A549 treated with AZD9567 at 1 μM for 4 hours (cell line): ENCODE data around the gene SF3A2. TPM values are rescaled to one million over a fixed set of nuclear protein-coding genes. Genes with fewer than 3 reads are reported as not detected.

Experiments used
- total RNA-seq: library from RNA; stranded (reverse); fragments of 200-300 nt; extraction: Qiagen RNA extraction; gene quantifications from 5 replicates; pipeline ENCODE4 v1.2.3, GENCODE V29; 2022; ENCODE audit not compliant: insufficient read depth

The SF3A2 gene, protein sequence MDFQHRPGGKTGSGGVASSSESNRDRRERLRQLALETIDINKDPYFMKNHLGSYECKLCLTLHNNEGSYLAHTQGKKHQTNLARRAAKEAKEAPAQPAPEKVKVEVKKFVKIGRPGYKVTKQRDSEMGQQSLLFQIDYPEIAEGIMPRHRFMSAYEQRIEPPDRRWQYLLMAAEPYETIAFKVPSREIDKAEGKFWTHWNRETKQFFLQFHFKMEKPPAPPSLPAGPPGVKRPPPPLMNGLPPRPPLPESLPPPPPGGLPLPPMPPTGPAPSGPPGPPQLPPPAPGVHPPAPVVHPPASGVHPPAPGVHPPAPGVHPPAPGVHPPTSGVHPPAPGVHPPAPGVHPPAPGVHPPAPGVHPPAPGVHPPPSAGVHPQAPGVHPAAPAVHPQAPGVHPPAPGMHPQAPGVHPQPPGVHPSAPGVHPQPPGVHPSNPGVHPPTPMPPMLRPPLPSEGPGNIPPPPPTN
- 41.6 to 72.1 TPM (median 68.5 TPM) in 5 replicates for total RNA-seq

DNA sequence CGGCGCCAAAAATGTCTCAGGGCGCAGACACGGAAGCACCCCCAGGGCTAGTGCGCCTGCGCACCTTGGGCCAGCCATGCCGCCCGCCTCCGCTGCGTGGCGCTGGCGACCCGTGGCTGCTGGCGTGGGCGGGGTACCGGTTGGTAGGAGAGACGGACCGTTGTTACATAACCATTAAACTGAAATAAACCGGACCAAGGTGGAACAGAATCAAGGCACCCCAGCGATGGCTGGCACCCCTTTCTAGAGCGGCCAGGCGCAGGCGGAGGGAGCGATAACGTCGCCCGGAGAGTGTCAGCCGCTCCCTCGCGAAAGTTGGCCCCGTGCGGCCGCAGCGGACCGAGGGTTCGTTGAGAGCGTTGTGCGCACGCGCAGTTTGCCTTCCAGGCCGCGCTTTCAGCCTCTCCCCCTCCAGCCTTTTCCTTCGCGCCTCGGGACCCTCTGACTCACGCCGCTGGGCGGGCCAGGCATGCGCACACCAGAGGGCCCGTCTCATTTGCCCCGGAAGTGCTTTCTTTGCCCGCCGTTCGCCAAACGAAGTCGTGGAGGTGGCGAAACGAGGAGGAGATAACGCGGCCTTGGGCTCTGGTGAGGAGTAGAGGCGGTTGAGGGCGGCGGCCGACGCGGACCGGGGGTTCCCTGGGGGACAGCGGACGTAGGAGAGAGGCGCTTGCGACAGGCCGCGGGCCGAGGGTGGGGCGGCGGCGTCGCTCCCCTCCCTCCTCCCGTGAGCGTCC lies at the start of gene SF3A2, which contains the start of gene PLEKHJ1:
SF3A2 (plus strand) TSS at position 511 of the 737 bp plus-strand sequence. CDS start 6,595 bp downstream, outside the sequence.
PLEKHJ1 (minus strand) TSS at position 16 of the 737 bp plus-strand sequence. CDS start 81 bp downstream, outside the sequence.

DNA sequence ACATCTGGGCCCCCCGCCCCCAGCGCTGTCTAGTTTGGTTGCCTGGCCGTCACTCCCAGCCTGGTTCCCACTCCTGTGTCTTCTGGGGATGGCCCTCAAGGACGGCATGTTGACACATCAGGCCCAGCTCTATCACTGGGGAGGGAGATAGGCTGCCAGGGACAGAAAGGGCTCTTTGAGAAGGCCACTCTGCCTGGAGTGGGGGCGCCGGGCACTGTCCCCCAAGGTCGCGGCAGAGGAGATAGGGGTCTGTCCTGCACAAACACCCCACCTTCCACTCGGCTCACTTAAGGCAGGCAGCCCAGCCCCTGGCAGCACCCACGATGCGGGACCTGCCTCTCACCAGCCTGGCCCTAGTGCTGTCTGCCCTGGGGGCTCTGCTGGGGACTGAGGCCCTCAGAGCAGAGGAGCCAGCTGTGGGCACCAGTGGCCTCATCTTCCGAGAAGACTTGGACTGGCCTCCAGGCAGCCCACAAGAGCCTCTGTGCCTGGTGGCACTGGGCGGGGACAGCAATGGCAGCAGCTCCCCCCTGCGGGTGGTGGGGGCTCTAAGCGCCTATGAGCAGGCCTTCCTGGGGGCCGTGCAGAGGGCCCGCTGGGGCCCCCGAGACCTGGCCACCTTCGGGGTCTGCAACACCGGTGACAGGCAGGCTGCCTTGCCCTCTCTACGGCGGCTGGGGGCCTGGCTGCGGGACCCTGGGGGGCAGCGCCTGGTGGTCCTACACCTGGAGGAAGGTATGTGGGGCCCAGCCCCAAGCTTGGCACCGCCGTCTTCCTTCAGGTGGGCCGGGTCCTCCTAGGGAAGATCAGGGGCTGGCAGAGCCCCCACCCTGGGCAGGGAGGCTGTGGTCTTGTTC lies 12.6 kb downstream of the SF3A2 start, which contains the start of gene AMH:
AMH (plus strand) TSS at position 314 of the 857 bp plus-strand sequence; CDS start at position 324, 10 bp downstream.

DNA sequence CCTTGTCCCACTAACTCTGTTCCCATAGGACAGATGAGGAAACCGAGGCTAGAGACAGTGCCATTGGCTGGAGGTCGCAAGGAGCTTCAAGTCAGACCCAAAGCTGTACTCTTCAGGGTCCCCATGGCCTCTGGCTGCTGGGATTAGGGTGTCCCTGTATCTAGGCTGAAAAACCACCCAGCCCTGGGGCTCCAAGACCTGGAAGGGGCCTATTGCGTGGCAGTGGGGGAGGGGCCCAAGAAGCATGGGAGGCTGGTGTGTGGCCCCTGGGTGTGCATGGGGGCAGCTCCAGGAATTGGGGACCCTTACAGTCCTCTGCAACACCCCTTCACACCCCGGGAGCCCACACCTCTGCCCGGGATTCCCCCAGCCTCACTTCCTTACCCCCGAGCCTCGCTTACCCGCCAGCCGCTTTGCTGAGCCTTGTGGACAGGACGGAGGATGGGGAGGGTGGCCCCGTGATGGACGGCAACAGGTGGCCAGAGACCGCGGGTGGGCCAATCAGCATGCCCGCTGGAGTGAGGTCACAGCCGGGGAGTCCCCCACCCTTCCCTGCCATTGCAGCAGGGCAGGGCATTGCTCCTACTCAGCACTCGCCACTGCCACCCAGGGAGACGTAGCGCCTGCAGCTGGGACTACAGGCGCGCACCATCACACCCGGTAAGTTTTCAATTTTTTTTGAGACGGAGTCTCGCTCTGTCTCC lies 19.5 kb downstream of the SF3A2 start, which contains the start of gene JSRP1:
JSRP1 (minus strand) TSS at position 436 of the 704 bp plus-strand sequence. CDS start 1,103 bp downstream, outside the sequence.

DNA sequence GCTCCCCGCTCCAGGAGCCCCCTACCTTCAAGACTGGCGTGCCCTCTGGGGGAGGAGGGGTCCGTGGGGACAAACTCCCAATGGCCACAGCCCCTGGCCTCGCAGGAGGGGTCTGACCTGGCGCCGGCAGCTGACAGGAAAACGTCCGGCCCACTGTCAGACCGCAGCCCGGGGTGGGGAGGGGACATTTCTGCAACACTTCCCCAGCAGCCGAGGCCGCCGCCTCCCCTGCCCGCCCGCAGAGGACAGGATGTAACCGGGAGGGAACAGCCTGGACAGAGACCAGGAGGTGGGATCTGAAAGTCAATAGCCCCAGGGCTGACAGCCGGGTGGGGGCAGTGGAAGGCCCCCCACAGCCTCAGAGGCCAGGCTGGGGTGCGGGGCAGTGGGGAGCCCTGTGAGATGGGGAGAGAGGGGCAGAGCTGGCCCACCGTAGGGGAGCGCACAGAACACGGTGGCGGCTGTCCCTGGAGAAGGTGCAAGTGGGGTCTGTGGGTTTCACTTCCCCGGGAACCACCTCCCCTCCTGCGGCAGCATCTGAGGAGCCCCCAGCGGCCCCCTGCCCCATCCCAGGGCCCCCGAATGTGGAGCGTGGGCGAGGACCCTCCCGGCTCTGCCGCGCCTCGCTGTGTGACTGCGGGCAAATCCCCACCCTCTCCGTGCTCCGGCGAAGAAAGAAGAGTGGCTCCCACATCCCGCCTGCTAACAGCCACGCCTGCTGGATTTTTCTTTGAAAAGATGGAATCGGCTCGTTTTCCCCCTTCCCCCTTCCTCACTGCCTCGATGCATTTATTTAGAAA lies 45.6 kb downstream of the SF3A2 start, which contains the start of gene PEAK3:
PEAK3 (minus strand) TSS at position 114 of the 800 bp plus-strand sequence. CDS start 1,244 bp downstream, outside the sequence.

Other genes starting within 250 kb of the SF3A2 start
- 40.2 to 71.9 TPM (median 43.9 TPM) in 5 replicates for gene BTBD2, start 221.1 kb upstream of the SF3A2 start, total RNA-seq
- gene MKNK2, start 185.6 kb upstream of the SF3A2 start, total RNA-seq = 50.1 to 74.3 TPM (median 67.8 TPM) in 5 replicates
- gene MOB3A, start 140.5 kb upstream of the SF3A2 start, total RNA-seq = 10.6 to 13.3 TPM (median 12.4 TPM) in 5 replicates
- gene IZUMO4, start 139.9 kb upstream of the SF3A2 start, total RNA-seq = 0.77 to 1.0 TPM (median 0.88 TPM) in 4 of 5 replicates, not detected in the other
- gene AP3D1, start 85.3 kb upstream of the SF3A2 start, total RNA-seq = 68.1 to 84.4 TPM (median 79.2 TPM) in 5 replicates
- gene DOT1L, start 72.9 kb upstream of the SF3A2 start, total RNA-seq = 8.0 to 17.3 TPM (median 16.2 TPM) in 5 replicates
- gene PLEKHJ1, start 495 bp upstream of the SF3A2 start, total RNA-seq = 35.5 to 62.3 TPM (median 61.5 TPM) in 5 replicates
- 8.9 to 21.9 TPM (median 19.7 TPM) in 5 replicates for gene AMH, start 12.5 kb downstream of the SF3A2 start, total RNA-seq
- 0.54 to 0.89 TPM (median 0.88 TPM) in 4 of 5 replicates, not detected in the other for gene JSRP1, start 19.6 kb downstream of the SF3A2 start, total RNA-seq
- gene PEAK3, start 45.4 kb downstream of the SF3A2 start, total RNA-seq = 0.07 TPM in 1 of 5 replicates, not detected in the others
- 0.03 to 0.07 TPM in 2 of 5 replicates, not detected in the others for gene LINGO3, start 71.3 kb downstream of the SF3A2 start, total RNA-seq
- 114 to 155 TPM (median 147 TPM) in 5 replicates for gene LSM7, start 91.8 kb downstream of the SF3A2 start, total RNA-seq
- gene SPPL2B, start 91.9 kb downstream of the SF3A2 start, total RNA-seq = 23.0 to 28.8 TPM (median 26.2 TPM) in 5 replicates
- 0.05 to 0.06 TPM in 2 of 5 replicates, not detected in the others for gene TMPRSS9, start 123.4 kb downstream of the SF3A2 start, total RNA-seq
- 84.2 to 132 TPM (median 116 TPM) in 5 replicates for gene TIMM13, start 190.8 kb downstream of the SF3A2 start, total RNA-seq
- 72.4 to 83.0 TPM (median 75.8 TPM) in 5 replicates for gene LMNB2, start 220.1 kb downstream of the SF3A2 start, total RNA-seq
- gene GADD45B, start 239.3 kb downstream of the SF3A2 start, total RNA-seq = 75.4 to 120 TPM (median 110 TPM) in 5 replicates